ENCODE measurements around the gene TMEM53. TPM values are rescaled to one million over a fixed set of nuclear protein-coding genes. Genes with fewer than 3 reads are reported as not detected.
A peak's percentile ranks its signal among the peaks of the same experiment; 100 is the strongest.

TMEM53 gene
- total RNA-seq, 1 experiment from 2014 or later, result 1.6 TPM

- peaks cover 24% of the 10 kb centered on the region for H3K4me1 ChIP-seq (replicated peaks)
- peak overlapping the region; percentile 99 for H3K4me3 ChIP-seq
- peaks cover 4% of the 10 kb centered on the region for H3K9me3 ChIP-seq (replicated peaks)
- H3K27ac ChIP-seq, result peak overlapping the region; percentile 95
- DNase-seq (ENCODE audit: low read depth in 1 of 2, low spot score in 2 of 2), result peak; percentile 77 to 89
- H3K27me3 ChIP-seq (replicated peaks), result no peaks in the 10 kb centered on the region
- H3K36me3 ChIP-seq, result peaks cover 49% of the 10 kb centered on the region
These were observed 42.4 kb downstream of the TMEM53 start for GRCh38 chr1:44631647-44632539.

DNA sequence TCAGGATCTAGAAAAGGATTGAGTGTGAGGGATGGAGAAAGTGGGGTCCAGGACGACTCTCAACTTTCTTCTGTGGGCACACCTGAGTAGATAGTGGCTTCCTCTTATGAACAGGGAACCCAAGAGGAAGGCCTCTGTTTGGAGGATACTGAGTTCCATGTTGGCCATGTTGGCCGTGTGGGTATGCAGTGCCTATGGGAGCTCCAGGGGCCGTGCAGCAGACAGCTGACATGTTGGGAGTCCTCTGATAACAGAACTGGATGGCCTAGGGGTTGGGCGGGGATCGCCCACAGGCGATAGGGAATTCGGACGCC, 43.0 kb downstream of the TMEM53 start:
- Histone ChIP-seq H3K27me3 (replicated peaks) (no peaks in the 10 kb centered on the region), H3K4me3 (peak overlapping the region; percentile 99), H3K36me3 (peaks cover 43% of the 10 kb centered on the region), H3K4me1 (replicated peaks) (peaks cover 24% of the 10 kb centered on the region), H3K27ac (peak overlapping the region; percentile 95), H3K9me3 (replicated peaks) (peaks cover 4% of the 10 kb centered on the region)
- no peak for DNase-seq (ENCODE audit: low read depth in 1 of 2, low spot score in 2 of 2)

- Histone ChIP-seq H3K9me3 (replicated peaks) (peaks cover 4% of the 10 kb centered on the region), H3K36me3 (peaks cover 31% of the 10 kb centered on the region), H3K27ac (no peak overlapping the region), H3K4me3 (no peak overlapping the region), H3K27me3 (replicated peaks) (no peaks in the 10 kb centered on the region), H3K4me1 (replicated peaks) (peaks cover 24% of the 10 kb centered on the region)
- DNase-seq (ENCODE audit: low read depth in 1 of 2, low spot score in 2 of 2), result no peak
These were observed 44.2 kb downstream of the TMEM53 start for GRCh38 chr1:44630116-44630515.

- Histone ChIP-seq H3K4me1 (replicated peaks) (peaks cover 24% of the 10 kb centered on the region), H3K27me3 (replicated peaks) (no peaks in the 10 kb centered on the region), H3K27ac (no peak overlapping the region), H3K4me3 (no peak overlapping the region), H3K36me3 (peaks cover 22% of the 10 kb centered on the region), H3K9me3 (replicated peaks) (peaks cover 4% of the 10 kb centered on the region)
- DNase-seq (ENCODE audit: low read depth in 1 of 2, low spot score in 2 of 2), result no peak
These were observed 45.1 kb downstream of the TMEM53 start for GRCh38 chr1:44628962-44629756.

GRCh38 chr1:44625348-44625747, 48.9 kb downstream of the TMEM53 start:
- H3K9me3 ChIP-seq (replicated peaks), result no peaks in the 10 kb centered on the region; the same call in 1 of the 2 replicates
- no peaks in the 10 kb centered on the region for H3K27me3 ChIP-seq (replicated peaks)
- no peak overlapping the region for H3K27ac ChIP-seq
- DNase-seq (ENCODE audit: low read depth in 1 of 2, low spot score in 2 of 2), result no peak
- no peaks in the 10 kb centered on the region for H3K36me3 ChIP-seq
- no peaks in the 10 kb centered on the region for H3K4me1 ChIP-seq (replicated peaks)
- no peak overlapping the region for H3K4me3 ChIP-seq

- no peaks in the 10 kb centered on the region for H3K36me3 ChIP-seq
- H3K4me3 ChIP-seq, result no peak overlapping the region
- H3K9me3 ChIP-seq (replicated peaks), result no peaks in the 10 kb centered on the region; the same call in 1 of the 2 replicates
- H3K27me3 ChIP-seq (replicated peaks), result no peaks in the 10 kb centered on the region
- no peaks in the 10 kb centered on the region for H3K4me1 ChIP-seq (replicated peaks)
- no peak for DNase-seq (ENCODE audit: low read depth in 1 of 2, low spot score in 2 of 2)
- no peak overlapping the region for H3K27ac ChIP-seq
These were observed 49.9 kb downstream of the TMEM53 start for GRCh38 chr1:44624268-44624901.

DNA sequence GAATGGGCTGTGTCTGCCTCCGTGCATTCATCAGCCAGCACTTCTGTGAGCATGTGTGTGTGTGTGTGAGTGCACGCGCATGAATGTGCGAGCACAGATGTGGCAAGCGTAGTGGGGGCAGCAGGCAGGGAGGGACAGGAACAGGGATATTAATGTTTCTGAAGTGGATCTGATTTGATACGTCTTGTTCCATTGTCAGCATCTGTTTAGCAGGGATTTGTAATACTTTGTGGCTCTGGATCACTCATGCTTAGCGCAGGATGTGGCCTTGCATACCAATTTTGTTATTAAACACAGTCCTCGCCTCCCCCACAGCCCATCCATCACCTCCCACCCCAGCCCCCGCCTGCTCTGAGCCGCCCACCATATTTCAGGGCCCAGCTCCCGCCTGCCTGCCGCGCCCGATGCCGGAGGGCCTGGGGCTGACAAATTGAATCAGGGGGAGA, 52.4 kb downstream of the TMEM53 start:
- DNase-seq (ENCODE audit: low read depth in 1 of 2, low spot score in 2 of 2), result no peak
- Histone ChIP-seq H3K9me3 (replicated peaks) (0 out of 2 replicates have a peak, but pooled peaks cover 3% of the 10 kb centered on the region), H3K27me3 (replicated peaks) (peaks cover 17% of the 10 kb centered on the region), H3K4me3 (no peak overlapping the region), H3K27ac (no peak overlapping the region), H3K4me1 (replicated peaks) (peaks cover 8% of the 10 kb centered on the region), H3K36me3 (no peaks in the 10 kb centered on the region)

DNA sequence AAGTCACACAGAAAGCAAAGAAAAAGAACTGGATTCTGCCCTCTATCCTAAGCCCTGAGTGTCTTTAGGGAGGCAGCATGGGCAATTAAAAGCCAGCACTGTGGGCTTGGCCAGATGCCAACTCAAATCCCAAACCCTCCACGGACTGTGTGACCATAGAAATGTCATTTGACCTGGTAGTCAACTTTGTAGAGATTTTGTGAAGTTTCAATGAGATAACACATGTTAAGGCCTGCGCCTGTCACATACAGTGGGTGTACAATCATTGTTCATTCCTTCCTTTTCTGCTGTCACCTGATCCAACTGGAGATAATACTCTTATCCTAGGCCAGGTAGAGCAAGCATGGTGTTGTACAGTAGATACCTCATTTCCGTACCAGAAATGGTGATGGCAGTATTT, 54.2 kb downstream of the TMEM53 start:
- Histone ChIP-seq H3K36me3 (no peaks in the 10 kb centered on the region), H3K27me3 (replicated peaks) (peaks cover 31% of the 10 kb centered on the region), H3K27ac (no peak overlapping the region), H3K9me3 (replicated peaks) (0 out of 2 replicates have a peak, but pooled peaks cover 3% of the 10 kb centered on the region), H3K4me1 (replicated peaks) (peaks cover 8% of the 10 kb centered on the region), H3K4me3 (no peak overlapping the region)
- no peak for DNase-seq (ENCODE audit: low read depth in 1 of 2, low spot score in 2 of 2)

GRCh38 chr1:44619261-44619900, 54.9 kb downstream of the TMEM53 start:
- Histone ChIP-seq H3K27ac (no peak overlapping the region), H3K4me1 (replicated peaks) (peaks cover 8% of the 10 kb centered on the region), H3K27me3 (replicated peaks) (peaks cover 31% of the 10 kb centered on the region), H3K4me3 (no peak overlapping the region), H3K36me3 (no peaks in the 10 kb centered on the region), H3K9me3 (replicated peaks) (0 out of 2 replicates have a peak, but pooled peaks cover 3% of the 10 kb centered on the region)
- DNase-seq (ENCODE audit: low read depth in 1 of 2, low spot score in 2 of 2), result no peak

DNA sequence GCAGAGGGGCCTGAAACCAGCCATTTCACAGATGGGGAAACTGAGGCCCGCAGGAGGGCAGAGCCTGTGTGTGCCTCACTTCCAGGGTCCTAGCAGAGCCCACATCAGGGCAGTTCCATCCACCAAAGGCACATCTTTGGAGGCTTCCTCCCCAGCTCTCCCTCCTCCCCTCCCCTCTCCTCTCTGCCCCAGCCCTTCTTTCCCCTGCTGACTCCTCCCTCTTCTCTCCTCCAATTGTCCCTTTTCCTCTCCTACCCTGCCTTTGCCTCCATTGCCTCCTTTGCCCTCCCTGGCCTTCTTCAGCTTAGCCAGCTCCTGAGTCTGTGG, 56.6 kb downstream of the TMEM53 start:
- no peak for DNase-seq (ENCODE audit: low read depth in 1 of 2, low spot score in 2 of 2)
- Histone ChIP-seq H3K27me3 (replicated peaks) (peaks cover 31% of the 10 kb centered on the region), H3K4me3 (peak overlapping the region; percentile 23), H3K4me1 (replicated peaks) (peaks cover 8% of the 10 kb centered on the region), H3K27ac (no peak overlapping the region), H3K36me3 (no peaks in the 10 kb centered on the region), H3K9me3 (replicated peaks) (0 out of 2 replicates have a peak, but pooled peaks cover 3% of the 10 kb centered on the region)

DNA sequence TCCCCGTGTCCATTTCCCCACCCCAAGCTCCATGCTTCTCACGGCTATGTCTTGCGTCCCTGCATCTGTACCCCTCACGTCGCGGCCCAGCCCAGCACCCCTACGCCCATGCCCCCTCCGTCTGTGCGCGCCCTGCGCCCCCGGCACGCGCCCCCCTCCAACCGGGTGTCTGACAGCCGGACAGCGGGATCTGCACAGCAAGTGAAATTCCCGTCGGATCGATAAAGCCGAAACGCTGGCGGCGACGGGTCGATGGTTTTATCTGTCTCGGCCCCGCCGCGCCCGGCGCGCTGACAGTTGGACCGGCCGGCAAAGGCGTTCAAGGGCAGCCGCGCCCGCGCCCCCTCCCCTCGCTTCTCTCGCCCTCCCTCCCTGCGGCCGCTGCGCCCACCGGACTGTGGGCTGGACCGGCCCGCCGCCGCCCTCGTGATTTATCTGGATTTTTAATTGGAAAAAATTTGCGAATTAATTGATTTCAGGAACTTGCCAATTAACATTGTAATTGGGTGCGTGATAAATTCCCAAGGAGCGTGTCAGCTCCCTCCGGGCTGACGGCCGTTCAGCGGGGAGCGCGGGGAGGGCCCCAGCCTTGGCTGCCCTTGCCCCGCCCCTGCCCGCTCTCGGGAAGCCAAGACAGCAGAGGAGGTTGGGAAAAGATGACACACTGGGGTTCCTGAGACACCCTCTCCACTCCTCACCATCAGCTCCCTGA, 57.1 kb downstream of the TMEM53 start:
- DNase-seq (ENCODE audit: low read depth in 1 of 2, low spot score in 2 of 2), result peak in 1 of 2 experiments; percentile 12
- Histone ChIP-seq H3K36me3 (no peaks in the 10 kb centered on the region), H3K27me3 (replicated peaks) (peaks cover 35% of the 10 kb centered on the region), H3K4me1 (replicated peaks) (peaks cover 8% of the 10 kb centered on the region), H3K27ac (no peak overlapping the region), H3K4me3 (peak overlapping the region; percentile 23), H3K9me3 (replicated peaks) (0 out of 2 replicates have a peak, but pooled peaks cover 3% of the 10 kb centered on the region)

- DNase-seq (ENCODE audit: low read depth in 1 of 2, low spot score in 2 of 2), result no peak
- peaks cover 8% of the 10 kb centered on the region for H3K4me1 ChIP-seq (replicated peaks)
- H3K27ac ChIP-seq, result no peak overlapping the region
- peaks cover 36% of the 10 kb centered on the region for H3K27me3 ChIP-seq (replicated peaks)
- no peaks in the 10 kb centered on the region for H3K36me3 ChIP-seq
- 0 out of 2 replicates have a peak, but pooled peaks cover 3% of the 10 kb centered on the region for H3K9me3 ChIP-seq (replicated peaks)
- H3K4me3 ChIP-seq, result no peak overlapping the region
These were observed 57.8 kb downstream of the TMEM53 start for GRCh38 chr1:44616284-44616990.
